Activated T-cell treated with anti-CD3 and anti-CD28 coated beads, Interleukin-2, amount 50 U/mL, for 4 hours (primary cell): Measurements from ENCODE around the gene MED15. TPM values are rescaled to one million over a fixed set of nuclear protein-coding genes. Genes with fewer than 3 reads are reported as not detected.
"Not testable (repeated sequence)": the region's sequence is repeated elsewhere in the genome, so short reads cannot be mapped to it uniquely, and the experiment has no call there.

Experiments
- ATAC-seq, 2 donors: fragments of 200-7000 bp; cut with Tn5 transposase; one replicate each; pipeline ENCODE4 v1.10.0; 2021
- DNase-seq: peaks from one replicate; pipeline ENCODE4 v3.0.0-alpha.2; 2020
- H3K27me3 Mint-ChIP-seq: one replicate; pipeline ENCODE4 v1.8.0; 2021; ENCODE audit warnings: low read depth, mixed read lengths
- H3K36me3 Mint-ChIP-seq: one replicate; pipeline ENCODE4 v1.8.0; 2022; ENCODE audit warnings: mixed read lengths; ENCODE audit not compliant: insufficient read depth
- H3K4me1 Mint-ChIP-seq: one replicate; pipeline ENCODE4 v1.8.0; 2021; ENCODE audit warnings: low read depth, mixed read lengths
- H3K4me3 Mint-ChIP-seq: one replicate; pipeline ENCODE4 v1.8.0; 2021; ENCODE audit warnings: mild to moderate bottlenecking, moderate library complexity, mixed read lengths
- H3K9me3 Mint-ChIP-seq: one replicate; pipeline ENCODE4 v1.8.0; 2021; ENCODE audit warnings: mixed read lengths
- total RNA-seq, 3 donors: library from RNA; stranded (reverse); gene quantifications; one replicate each; pipeline ENCODE4 v1.2.1, GENCODE V29; 2021

Gene MED15
- total RNA-seq, 3 donors from 2014 or later = 83.2 to 90.5 (median 84.0) TPM

DNA sequence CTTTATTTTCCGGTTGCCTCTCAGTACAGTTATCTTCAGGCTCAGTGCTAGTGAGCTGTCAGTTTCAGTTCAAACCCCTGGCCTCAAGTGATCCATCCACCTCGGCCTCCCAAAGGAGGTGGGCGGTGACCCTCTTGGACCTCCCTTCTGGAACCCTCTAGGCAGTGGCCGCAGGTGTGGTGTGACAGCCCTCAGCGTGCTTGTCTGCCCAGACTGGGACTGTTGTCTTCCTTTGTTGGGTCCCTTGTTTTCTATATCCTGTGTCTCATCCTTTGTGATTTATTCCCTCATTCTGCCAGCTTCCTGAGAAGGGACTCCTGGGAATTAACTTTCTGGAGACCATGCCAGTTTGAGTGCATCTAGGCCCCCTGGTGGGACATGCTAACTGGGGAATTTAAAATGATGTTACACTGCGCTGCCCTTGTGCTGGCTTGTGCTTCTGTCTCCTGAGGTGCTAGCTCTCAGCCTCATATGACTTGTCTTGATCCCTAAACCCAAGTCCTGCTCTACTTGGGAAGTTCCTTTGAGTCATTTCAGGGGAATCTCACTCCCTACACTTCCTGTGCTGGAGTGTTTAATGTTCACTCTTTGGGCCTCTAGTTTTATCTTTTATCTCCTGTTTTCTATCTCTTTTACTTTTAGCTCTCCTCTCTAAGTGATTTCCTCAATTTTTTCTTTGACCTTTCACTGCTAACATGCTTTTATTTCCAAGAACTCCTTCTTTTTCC lies 19.4 kb downstream of the MED15 start:
- DNase-seq (no peak), ATAC-seq (no peak)
- peaks cover 66% of the 10 kb centered on the region for H3K4me1 Mint-ChIP-seq
- H3K4me3 Mint-ChIP-seq = no peak overlapping the region
- no peaks in the 10 kb centered on the region for H3K9me3 Mint-ChIP-seq
- no peaks in the 10 kb centered on the region for H3K27me3 Mint-ChIP-seq
- peaks cover 27% of the 10 kb centered on the region for H3K36me3 Mint-ChIP-seq

DNA sequence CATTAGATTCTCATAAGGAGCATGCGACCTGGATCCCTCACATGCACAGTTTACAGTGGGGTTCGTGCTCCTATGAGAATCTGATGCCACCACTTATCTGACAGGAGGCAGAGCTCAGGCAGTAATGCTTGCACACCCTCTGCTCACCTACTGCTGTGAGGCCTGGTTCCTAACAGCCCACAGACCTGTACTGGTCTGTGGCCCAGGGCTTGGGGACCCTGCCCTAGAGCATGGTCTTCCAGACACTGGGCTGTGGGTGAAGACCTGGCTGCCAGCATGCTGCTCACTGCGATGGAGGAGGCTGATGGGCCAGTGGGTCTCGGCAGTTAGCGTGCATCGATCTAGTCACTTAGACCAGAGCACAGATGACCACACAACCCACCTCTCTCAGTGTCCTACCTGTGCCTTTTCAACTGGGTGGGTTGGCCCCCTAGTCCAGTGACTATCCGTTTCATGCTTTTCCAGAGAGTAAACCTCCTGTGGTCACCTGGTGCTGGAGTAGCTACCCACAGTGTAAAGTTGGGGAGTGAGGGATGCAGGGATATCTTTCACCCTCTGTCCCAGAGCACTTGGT lies 21.1 kb downstream of the MED15 start:
- peaks cover 66% of the 10 kb centered on the region for H3K4me1 Mint-ChIP-seq
- H3K27me3 Mint-ChIP-seq = no peaks in the 10 kb centered on the region
- no peak overlapping the region for H3K4me3 Mint-ChIP-seq
- H3K36me3 Mint-ChIP-seq = peaks cover 26% of the 10 kb centered on the region
- ATAC-seq (no peak), DNase-seq (no peak)
- H3K9me3 Mint-ChIP-seq = no peaks in the 10 kb centered on the region

DNA sequence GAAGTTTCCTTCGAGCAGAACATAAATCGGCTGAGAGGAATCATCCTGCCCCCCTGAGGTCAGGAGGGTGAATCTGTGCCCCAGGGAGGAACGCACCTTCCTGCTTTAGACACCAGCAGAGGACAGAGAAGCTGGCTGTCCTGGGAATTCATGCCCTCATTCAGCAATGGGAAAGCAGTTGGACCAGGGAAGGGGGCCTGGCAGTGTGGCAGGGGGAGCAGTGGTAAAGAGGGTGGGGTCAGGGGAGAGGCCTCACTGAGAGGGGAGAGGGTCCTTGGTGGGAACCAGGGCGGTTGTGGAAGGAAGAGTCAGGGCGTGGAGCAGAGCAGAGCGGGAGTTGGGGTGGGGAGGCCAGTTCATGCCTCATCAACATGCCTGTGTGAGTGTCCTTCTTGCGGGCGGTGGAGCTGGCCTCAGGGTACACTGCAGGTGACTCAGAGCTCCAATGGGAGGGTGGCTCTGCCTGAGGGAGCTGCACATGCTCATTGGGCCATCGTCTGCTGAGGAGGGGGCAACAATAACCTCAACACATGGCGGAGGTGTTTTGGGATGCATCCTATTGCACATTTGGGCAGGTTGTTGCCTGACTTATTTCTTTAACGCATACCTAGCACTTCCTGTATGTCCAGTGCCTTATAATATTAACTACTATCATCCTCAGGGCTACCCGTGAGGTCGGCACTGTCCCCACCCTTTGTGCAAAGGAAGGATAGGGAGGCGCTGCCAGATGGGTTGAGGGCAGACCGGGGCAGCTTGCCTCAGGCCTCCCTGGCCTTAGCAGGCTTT lies 23.2 kb downstream of the MED15 start:
- Mint-ChIP-seq H3K36me3 (peaks cover 30% of the 10 kb centered on the region), H3K4me1 (peaks cover 66% of the 10 kb centered on the region), H3K9me3 (no peaks in the 10 kb centered on the region), H3K4me3 (no peak overlapping the region), H3K27me3 (no peaks in the 10 kb centered on the region)
- ATAC-seq (no peak), DNase-seq (no peak)

DNA sequence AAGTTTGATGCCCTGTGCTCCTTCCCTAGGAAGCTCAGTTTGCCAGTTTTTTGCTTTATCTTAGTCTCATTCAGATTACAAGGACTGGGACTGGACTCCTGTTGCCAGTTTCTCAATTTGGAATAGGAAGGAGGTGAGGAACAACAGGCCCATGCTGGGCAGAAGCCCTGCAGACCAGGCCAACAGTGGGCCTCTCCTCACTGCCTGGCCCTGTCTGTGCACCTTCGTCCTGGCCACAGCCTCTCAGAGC lies 23.7 kb downstream of the MED15 start:
- Mint-ChIP-seq H3K27me3 (no peaks in the 10 kb centered on the region), H3K4me1 (peaks cover 68% of the 10 kb centered on the region), H3K4me3 (no peak overlapping the region), H3K9me3 (no peaks in the 10 kb centered on the region), H3K36me3 (peaks cover 30% of the 10 kb centered on the region)
- ATAC-seq (no peak), DNase-seq (no peak)

DNA sequence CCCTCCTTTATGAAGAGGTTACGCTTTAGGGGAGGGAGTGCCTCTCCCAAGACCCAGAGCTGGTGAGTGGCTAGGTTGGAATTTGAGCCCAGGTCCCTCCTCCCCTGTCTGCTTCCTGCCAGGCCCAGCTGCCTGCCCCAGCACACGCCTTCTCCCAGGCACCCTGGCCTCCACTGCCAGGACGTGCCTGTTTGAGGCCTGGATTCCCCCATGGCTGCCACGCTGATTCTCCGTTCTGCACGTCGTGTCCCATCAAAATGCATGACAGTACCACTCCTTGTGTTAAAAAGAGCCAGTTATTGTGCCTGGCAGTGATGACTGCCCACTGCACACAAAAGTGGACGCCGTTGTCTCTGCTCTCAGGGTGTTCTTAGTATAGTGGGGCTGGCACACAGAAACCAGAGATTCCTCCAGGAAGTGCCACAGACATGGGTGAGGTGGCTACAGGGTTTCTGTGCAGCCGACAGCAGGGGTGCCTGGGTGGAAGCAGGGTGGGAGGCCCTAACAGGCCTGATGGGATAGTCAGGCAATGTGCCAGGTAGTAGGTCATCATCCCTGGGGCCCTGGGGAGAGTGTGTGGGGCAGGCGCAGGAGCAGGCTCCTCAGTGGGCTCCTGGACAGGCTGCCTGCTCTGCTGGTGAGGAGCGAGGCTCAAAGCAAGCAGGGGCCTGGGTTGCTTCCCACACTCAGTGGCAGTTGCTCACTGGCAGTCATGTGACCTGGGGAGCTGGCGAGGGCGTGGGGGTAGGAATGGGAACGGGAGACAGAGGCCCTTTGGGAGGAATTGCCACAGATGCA lies 24.2 kb downstream of the MED15 start:
- Mint-ChIP-seq H3K4me1 (peaks cover 67% of the 10 kb centered on the region), H3K4me3 (no peak overlapping the region), H3K27me3 (no peaks in the 10 kb centered on the region), H3K9me3 (no peaks in the 10 kb centered on the region), H3K36me3 (peaks cover 25% of the 10 kb centered on the region)
- DNase-seq (no peak), ATAC-seq (peak in 1 of 2 donors; percentile 12)

DNA sequence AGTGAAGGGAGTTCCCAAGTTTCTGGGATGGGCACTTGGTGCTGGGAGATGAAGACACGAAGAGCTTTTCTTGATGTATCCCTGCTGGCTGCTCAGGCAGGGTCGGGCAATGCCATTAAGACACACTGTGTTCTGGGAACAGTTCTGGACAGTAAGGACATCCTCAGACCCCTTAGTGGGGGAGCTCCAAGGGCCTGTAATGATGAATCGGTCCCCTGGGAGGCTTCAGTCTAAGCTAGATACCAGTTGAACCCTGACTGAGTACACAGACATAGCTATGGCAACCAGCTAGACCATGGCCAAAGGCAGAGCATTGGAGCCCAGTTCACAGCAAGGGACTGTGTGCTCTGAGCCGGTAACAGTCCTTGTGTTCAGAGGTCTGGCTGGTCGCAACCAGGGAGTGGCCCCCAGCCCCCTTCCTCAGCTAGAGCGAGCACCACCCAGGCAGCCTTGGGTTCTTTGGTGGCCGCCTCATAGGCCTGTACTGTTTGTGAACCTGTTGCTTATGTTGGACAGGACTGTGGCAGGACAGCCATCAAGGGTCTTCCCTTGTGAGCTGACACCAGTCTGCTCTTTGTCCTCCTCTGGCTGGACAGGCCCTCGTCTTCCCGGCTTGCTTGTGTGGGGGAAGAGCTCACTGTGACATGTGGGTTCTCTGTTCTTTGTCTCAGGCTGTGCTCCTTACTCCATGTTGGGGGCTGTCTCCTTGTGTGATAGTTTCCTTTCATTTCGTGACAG lies 25.0 kb downstream of the MED15 start:
- no peak overlapping the region for H3K4me3 Mint-ChIP-seq
- peaks cover 20% of the 10 kb centered on the region for H3K36me3 Mint-ChIP-seq
- H3K27me3 Mint-ChIP-seq = no peaks in the 10 kb centered on the region
- H3K9me3 Mint-ChIP-seq = no peaks in the 10 kb centered on the region
- peaks cover 64% of the 10 kb centered on the region for H3K4me1 Mint-ChIP-seq
- ATAC-seq = no peak
- DNase-seq = no peak

DNA sequence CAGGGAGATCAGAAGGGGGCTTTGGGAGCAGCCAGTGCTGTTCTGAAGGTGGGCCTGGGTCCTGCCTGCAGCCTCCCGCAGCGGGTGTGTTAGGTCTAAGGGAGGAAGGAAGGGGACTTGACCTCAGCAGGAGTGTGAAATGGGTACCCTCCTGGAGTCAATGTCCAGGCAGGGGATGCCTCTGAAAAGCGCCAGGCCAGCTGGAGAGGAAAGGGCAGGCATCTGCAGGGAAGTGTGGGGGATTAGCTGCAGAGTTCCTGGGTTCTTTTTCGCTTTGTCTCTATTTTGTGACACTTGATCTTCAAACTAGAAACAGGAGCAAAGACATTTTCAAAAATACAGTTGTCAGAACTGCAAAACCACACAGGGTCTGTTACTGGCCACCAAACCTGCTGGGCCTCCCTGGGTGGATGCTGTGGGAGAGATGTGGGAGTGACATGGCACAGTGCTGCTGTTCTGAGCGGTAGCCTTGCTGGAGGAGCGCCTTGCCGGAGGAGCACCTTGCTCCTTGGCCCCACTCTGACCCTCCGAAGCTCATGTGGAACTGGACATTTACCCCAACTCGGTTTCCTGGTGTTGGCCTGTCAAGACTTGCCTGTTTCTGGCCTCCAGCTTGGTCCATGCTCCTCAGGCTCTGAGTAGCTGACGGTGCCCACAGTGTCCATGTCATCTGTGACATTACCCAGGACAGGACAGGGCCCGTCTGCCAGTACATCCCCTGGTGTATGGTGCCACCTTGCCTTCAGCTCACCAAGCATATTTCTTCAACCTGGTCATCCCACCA lies 25.9 kb downstream of the MED15 start:
- H3K4me3 Mint-ChIP-seq = peak overlapping the region; percentile 20
- H3K4me1 Mint-ChIP-seq = peaks cover 59% of the 10 kb centered on the region
- H3K36me3 Mint-ChIP-seq = peaks cover 20% of the 10 kb centered on the region
- peak in 1 of 2 donors; percentile 15 for ATAC-seq
- no peaks in the 10 kb centered on the region for H3K9me3 Mint-ChIP-seq
- no peaks in the 10 kb centered on the region for H3K27me3 Mint-ChIP-seq
- no peak for DNase-seq

DNA sequence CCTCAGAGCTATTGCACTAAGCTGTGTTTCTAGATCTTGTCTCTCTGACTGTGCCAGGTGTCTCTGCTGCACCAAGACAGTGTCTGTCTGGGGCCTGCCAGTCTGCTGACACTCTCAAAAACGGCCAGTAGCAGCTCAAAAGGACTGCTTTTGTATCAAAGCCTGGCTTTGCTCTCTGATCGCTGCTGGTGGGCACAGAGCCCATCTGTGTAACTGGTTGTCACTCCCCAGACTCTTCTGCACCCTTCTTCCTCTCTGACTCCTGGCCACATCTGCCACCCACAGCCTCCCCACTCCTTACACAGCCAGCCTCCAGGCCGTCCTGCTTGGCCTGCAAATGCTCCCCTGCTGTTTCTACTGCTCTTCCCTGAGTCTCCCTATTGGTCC lies 26.5 kb downstream of the MED15 start:
- Mint-ChIP-seq H3K36me3 (peaks cover 20% of the 10 kb centered on the region), H3K4me1 (peaks cover 59% of the 10 kb centered on the region), H3K9me3 (no peaks in the 10 kb centered on the region), H3K4me3 (no peak overlapping the region), H3K27me3 (no peaks in the 10 kb centered on the region)
- no peak for DNase-seq
- no peak for ATAC-seq

DNA sequence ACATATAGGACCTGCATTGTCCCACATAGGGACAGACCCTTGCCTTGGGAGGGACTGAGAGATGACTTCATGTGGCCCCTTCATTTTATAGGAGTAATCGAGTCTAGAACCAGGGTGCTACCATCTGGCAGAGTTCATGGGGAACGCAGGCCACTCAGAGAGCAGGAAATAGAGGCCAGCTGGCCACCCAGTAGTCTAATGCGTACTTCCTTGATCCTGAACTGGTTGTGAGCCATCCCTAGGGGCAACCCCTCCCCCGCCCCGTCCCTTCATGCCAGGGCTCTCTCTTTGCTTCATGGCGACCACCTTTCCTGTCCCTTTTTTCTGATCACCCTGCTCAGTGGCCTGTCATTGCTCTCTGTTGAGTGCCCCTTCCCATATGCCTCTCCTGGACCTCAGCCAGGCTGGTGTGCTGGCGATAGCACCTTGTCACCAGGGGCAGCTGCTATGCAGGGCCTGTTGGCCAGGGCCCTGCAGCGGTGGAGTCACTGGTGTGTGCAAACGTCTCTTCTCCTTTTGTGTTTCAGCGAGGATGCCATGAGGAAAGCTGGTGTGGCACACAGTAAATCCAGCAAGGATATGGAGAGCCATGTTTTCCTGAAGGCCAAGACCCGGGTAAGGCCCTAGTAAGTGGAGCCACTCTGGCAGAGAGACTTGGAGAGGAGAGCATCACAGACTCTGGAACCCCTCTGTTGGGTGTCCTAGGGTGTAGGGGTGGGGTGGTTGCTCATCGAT lies 29.3 kb downstream of the MED15 start:
- DNase-seq (no peak), ATAC-seq (no peak)
- Mint-ChIP-seq H3K4me3 (no peak overlapping the region), H3K9me3 (no peaks in the 10 kb centered on the region), H3K36me3 (peaks cover 23% of the 10 kb centered on the region), H3K27me3 (no peaks in the 10 kb centered on the region), H3K4me1 (peaks cover 44% of the 10 kb centered on the region)

DNA sequence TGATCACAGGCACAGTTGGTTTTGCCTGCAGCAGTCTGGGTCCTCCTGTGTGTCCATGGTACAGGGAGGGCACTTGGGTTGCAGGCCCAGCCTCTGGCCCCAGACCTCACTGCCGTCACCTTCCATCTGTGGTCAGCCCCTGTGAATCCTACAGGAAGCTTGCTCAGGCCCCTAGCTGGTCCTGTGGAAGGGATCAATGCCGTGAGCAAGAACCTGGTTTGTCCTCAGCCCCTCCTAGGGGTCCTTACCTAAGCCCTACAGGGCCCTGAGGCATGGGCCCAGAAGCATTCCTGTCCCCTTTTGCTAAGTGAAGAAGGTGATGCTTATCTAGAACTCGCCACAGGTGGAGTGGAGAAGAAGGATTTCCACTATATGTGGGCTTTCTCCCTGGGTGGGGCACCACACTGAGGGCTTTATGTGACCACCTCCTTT lies 29.9 kb downstream of the MED15 start:
- Mint-ChIP-seq H3K4me3 (no peak overlapping the region), H3K4me1 (peaks cover 38% of the 10 kb centered on the region), H3K36me3 (peaks cover 29% of the 10 kb centered on the region), H3K27me3 (no peaks in the 10 kb centered on the region), H3K9me3 (no peaks in the 10 kb centered on the region)
- DNase-seq (no peak), ATAC-seq (no peak)

DNA sequence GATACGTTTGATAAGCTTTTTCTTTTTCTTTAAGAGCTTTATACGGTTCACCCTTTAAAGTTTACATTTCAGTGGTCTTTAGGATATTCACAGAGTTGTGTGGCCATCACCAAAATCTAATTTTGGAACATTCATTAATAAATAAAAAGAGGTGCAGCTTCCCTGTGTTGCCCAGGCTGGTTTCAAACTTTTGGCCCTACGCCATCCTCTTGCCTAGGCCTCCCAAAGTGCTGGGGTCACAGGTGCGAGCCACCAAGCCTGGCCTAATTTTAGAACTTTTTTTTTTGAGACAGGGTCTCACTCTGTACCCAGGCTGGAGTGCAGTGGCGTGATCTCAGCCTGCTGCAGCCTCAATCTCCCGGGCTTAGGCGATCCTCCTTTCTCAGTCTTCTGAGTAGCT lies 30.6 kb downstream of the MED15 start:
- H3K9me3 Mint-ChIP-seq = no peaks in the 10 kb centered on the region
- H3K4me1 Mint-ChIP-seq = peaks cover 35% of the 10 kb centered on the region
- ATAC-seq (no peak), DNase-seq (no peak)
- no peak overlapping the region for H3K4me3 Mint-ChIP-seq
- H3K27me3 Mint-ChIP-seq = no peaks in the 10 kb centered on the region
- peaks cover 31% of the 10 kb centered on the region for H3K36me3 Mint-ChIP-seq

DNA sequence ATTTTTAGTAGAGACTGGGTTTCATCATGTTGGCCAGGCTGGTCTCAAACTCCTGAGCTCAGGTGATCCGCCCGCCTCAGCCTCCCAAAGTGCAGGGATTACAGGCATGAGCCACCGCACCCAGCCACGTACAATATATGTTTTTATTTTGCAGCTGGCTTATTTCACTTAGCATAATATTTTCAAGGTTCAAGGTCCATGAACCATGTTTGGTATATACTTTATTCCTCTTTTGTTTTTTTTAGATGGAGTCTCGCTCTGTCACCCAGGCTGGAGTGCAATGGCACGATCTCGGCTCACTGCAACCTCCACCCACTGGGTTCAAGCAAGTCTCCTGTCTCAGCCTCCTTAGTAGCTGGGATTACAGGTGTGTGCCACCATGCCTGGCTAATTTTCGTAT lies 31.5 kb downstream of the MED15 start:
- peaks cover 29% of the 10 kb centered on the region for H3K4me1 Mint-ChIP-seq
- ATAC-seq, H3K4me3 Mint-ChIP-seq, H3K27me3 Mint-ChIP-seq, DNase-seq, H3K9me3 Mint-ChIP-seq: not testable (repeated sequence)
- H3K36me3 Mint-ChIP-seq = peaks cover 29% of the 10 kb centered on the region

DNA sequence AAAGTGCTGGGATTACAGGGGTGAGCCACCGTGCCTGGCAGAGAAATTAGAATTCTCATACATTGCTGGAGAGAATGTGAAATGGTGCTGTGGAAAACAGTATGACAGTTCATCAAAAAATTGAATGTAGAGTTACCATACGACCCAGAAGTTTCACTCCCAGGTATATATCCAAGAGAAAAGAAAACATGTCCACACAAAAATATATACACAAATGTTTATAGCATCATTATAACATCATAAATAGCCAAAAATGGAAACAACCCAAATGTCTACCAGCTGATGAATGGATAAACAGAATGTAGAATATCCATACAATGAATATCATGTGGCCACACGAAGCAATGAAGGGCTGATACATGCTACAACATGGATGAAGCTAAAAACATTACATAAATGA lies 34.6 kb downstream of the MED15 start:
- Mint-ChIP-seq H3K4me3 (no peak overlapping the region), H3K36me3 (peaks cover 38% of the 10 kb centered on the region), H3K9me3 (no peaks in the 10 kb centered on the region), H3K27me3 (no peaks in the 10 kb centered on the region), H3K4me1 (peaks cover 36% of the 10 kb centered on the region)
- no peak for ATAC-seq
- no peak for DNase-seq
